GM21381 (cell line): ENCODE results near the gene ASPSCR1.

Source experiments
- ATAC-seq: cut with Tn5 transposase; IDR thresholded peaks from one replicate; pipeline ENCODE4 v1.9.1; 2021; ENCODE audit warnings: mild to moderate bottlenecking, moderate library complexity; ENCODE audit not compliant: unreplicated experiment

ASPSCR1 gene

GRCh38 chr17:81960130-81960958 is 17.1 kb upstream of the ASPSCR1 start:
- no peak for ATAC-seq

- no peak for ATAC-seq
Measured at GRCh38 chr17:81961087-81961511, 16.3 kb upstream of the ASPSCR1 start, which contains the start of gene NOTUM. Gene NOTUM, minus strand, starts transcription at chr17:81961187. Its CDS starts 278 bp downstream, at chr17:81960909.

- ATAC-seq = no peak
Measured at GRCh38 chr17:81961521-81962498, 15.6 kb upstream of the ASPSCR1 start.

- ATAC-seq = no peak
Measured at GRCh38 chr17:81962499-81963441, 14.7 kb upstream of the ASPSCR1 start.

- ATAC-seq = no peak
Measured at GRCh38 chr17:81964081-81964849, 13.2 kb upstream of the ASPSCR1 start.

- ATAC-seq = no peak
Measured at GRCh38 chr17:81966343-81967243, 10.8 kb upstream of the ASPSCR1 start.

GRCh38 chr17:81967244-81967532 is 10.2 kb upstream of the ASPSCR1 start:
- ATAC-seq = no peak

- no peak for ATAC-seq
Measured at GRCh38 chr17:81967533-81968395, 9.7 kb upstream of the ASPSCR1 start.

- ATAC-seq = no peak
Measured at GRCh38 chr17:81968396-81968745, 9.1 kb upstream of the ASPSCR1 start.

- ATAC-seq = no peak
Measured at GRCh38 chr17:81968850-81969812, 8.3 kb upstream of the ASPSCR1 start.

- no peak for ATAC-seq
Measured at GRCh38 chr17:81973432-81973831, 4.0 kb upstream of the ASPSCR1 start.

GRCh38 chr17:81976332-81977210 is 858 bp upstream of the ASPSCR1 start:
- no peak for ATAC-seq

GRCh38 chr17:81978524-81979298 is 1.3 kb downstream of the ASPSCR1 start:
- ATAC-seq = no peak

GRCh38 chr17:81980122-81980521 is 2.7 kb downstream of the ASPSCR1 start:
- no peak for ATAC-seq

GRCh38 chr17:81980707-81981343 is 3.4 kb downstream of the ASPSCR1 start:
- ATAC-seq = no peak
